ENCODE results near the gene RNASEH1. TPM values are rescaled to one million over a fixed set of nuclear protein-coding genes. Genes with fewer than 3 reads are reported as not detected.

The RNASEH1 gene
- polyA plus RNA-seq, 4 donors, result 17.3 to 18.7 (median 17.8) TPM

DNA sequence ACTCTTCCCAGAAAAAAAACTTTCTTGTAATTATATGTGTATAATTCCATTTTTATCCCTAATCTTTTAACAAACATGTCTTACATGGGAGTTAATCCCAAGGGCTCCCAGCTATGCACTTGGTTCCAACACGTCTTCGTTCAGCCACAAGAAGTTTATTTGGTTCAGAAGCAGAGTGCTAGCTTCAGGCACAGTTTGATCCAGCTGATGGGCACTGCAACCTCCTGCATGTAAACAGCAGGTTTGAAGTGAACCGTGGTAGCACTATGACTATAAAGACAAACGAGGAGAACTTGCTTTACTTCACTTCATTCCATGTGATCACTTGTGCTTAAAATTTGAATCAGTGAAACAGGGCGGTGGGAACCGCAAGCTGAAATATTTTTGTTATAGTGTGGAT is 7.0 kb upstream of the RNASEH1 start:
- no peak for DNase-seq (ENCODE audit: low read depth in 4 of 4, low spot score in 3 of 4)

DNA sequence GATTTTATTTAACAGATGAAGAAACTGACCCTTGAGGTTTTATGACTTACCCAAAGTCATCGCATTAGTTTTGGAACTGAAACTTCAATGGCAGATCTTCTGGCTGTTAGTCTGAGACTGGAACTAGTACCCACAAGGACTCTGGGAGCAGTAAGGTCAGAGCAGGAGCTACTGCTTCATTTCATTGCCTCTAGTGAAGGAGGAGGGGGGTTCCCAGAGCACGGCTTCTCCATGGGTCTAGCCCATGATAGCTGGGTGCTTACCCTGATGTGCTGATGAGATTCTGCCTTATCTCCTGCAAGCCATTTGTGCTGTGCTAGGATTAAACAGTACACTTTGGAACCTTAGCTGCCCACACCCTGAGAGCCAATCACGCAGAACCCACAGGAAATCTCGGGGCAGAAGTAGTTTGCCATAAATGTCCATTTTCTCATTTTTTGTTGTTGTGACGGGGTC is 5.4 kb upstream of the RNASEH1 start:
- DNase-seq (ENCODE audit: low read depth in 4 of 4, low spot score in 3 of 4), result no peak

DNA sequence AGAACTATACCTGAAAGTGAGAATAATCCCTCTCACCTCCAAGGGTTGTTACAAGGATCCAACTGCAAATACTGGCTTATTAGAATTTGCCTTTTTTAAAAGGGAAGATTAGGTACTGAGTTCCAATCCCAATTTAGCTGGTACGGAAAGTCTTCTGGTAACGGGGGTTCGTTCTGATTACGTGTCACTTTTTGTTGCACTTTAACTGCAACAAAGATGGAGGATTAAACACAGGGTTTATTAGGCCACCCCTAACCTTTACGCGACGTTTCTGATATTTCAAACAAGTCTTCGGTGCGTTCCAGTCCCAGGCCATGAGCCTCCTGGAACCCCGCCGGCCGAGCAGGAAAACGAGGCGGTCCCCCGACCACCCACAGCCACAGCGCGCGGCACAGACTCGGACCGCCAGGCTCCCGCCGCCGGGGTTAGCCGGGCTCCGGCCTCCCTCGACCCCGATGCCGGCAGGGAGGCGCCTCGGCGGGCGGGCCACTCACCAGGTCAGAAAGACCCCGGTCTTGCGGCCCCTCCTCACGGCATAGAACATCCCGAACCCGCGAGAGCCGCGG is 411 bp downstream of the RNASEH1 start:
- no peak for DNase-seq (ENCODE audit: low read depth in 4 of 4, low spot score in 3 of 4)

DNA sequence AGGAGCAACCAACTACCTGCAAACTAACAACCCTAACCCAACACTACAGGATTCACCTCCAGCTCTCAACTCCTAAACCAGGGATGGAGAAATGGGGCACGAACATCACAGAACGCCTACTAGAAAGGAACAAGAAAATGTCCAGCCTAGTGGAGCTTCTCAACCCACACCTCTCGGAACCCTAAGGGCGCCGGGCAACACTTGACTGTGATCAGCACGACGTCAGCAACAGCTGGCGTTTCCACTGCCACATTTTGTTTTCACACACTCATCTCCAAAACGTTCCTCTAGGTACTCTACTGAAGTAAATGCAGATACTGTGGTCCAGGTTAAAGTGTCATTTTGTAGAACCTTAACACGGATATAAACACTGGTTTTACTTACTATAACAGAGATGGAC is 4.2 kb downstream of the RNASEH1 start:
- no peak for DNase-seq (ENCODE audit: low read depth in 4 of 4, low spot score in 3 of 4)

DNA sequence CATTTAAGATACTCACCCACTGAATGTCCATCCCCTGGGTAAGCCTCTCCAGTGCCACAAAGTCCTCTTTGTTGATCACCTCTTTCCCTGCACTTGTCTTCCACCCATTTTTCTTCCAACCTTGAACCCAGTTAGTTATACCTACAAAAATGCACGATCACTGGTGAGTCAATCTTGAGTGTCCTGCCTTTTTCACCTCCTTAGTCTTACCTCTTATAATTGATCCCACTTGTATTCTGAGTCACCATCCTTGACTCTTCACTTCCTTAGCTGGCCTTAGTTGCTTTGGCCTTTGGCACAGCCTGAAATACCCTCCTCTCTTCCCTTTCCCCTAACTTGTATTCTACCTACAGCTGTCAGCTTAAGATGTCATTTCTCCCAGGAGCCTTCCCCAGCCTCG is 10.2 kb downstream of the RNASEH1 start:
- no peak for DNase-seq (ENCODE audit: low read depth in 4 of 4, low spot score in 3 of 4)

DNA sequence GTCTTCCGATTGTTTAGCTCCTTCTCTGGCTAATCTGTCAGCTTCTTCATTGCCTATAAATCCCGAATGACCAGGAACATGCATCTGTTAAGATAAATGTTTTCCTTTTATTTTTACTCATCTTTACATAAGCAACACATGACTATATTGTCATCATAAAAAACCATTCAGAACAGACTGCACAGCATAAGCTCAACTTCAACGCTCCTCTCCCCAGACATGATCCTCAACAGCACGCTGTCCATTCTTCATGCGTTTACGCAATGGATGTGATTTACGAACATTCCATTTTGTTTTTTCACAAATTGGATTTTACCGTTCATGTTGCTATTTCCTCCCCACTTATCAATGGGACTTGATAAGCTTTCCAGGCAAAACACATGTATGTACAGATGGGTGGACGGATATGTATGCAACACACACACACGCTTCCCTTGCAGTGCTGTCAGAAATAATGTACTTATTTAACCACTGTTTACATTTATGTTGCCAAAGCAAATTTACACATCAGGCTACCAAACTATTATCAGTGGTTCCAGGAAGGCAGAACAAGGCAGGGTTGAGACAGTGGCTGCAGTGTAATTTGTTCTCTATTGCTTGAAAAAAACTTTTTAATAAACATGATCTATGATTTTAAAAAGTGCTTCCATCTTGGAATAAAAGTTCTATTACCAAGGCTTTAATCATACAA is 12.2 kb downstream of the RNASEH1 start:
- no peak for DNase-seq (ENCODE audit: low read depth in 4 of 4, low spot score in 3 of 4)

DNA sequence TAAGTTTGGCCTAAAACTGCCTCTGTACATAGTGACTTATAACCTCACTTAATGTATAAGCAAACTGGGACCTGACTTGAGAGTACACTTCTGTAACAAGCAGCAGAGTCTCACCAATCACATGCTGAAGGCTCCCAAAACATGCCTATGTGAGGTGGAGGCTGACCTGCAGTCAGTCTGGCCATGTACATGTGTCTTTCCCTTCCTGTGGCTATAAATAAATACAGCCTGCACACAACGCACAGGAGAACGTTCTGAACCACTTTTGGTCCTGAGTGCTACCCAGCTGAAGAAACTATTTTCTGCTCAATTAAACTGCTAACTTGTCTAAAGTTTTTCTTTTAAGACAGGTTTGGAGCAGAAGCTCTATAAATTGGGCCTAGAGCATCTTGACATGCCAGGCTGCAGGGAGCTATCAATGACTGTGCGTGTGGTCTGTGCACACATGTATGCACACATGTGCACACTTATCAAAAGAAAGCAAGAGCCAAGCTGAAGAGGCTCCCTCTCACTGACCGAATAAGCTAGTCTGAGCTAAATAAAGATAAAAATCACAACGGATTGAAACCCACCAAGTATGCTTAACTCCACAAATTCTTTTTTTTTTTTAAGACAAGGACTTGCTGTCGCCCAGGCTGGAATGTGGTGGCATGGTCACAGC is 15.0 kb downstream of the RNASEH1 start:
- no peak for DNase-seq (ENCODE audit: low read depth in 4 of 4, low spot score in 3 of 4)

DNA sequence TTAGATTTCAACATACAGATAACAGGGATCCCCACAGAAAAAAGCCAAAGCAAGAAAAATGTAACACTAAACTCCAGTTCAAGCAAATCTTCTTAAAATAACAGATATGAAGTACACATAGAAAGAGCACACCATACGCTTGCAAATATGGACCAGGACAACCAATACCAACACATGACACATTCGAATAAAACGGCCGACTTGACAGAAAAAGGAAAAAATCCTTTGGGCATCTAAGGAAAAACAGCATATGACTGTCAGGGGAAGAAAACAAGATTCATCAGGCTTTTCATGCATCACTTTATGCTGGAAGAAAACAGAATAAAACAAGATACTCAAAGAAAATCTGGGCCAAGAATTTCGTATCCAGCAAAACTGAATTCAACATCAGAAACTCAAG is 16.0 kb downstream of the RNASEH1 start:
- no peak for DNase-seq (ENCODE audit: low read depth in 4 of 4, low spot score in 3 of 4)

DNA sequence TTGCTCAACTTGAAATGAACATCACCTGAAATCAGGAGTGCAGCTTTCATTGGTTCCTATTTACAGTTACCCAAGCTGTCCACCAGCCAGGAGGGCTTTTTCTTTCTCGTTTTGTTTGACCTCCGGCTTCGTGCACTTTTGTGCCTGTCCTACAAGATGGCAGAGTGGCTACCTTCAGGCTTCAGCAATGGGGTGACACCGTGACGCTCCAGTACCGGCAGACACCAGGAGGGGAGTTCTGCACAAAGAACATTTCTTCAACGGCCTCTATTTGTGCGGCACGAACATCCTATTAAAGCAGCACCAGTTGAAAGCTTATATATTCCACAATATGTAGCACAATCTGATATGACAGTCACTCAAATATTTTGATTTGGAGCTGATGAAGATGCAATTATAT is 18.3 kb downstream of the RNASEH1 start:
- DNase-seq (ENCODE audit: low read depth in 4 of 4, low spot score in 3 of 4), result no peak

DNA sequence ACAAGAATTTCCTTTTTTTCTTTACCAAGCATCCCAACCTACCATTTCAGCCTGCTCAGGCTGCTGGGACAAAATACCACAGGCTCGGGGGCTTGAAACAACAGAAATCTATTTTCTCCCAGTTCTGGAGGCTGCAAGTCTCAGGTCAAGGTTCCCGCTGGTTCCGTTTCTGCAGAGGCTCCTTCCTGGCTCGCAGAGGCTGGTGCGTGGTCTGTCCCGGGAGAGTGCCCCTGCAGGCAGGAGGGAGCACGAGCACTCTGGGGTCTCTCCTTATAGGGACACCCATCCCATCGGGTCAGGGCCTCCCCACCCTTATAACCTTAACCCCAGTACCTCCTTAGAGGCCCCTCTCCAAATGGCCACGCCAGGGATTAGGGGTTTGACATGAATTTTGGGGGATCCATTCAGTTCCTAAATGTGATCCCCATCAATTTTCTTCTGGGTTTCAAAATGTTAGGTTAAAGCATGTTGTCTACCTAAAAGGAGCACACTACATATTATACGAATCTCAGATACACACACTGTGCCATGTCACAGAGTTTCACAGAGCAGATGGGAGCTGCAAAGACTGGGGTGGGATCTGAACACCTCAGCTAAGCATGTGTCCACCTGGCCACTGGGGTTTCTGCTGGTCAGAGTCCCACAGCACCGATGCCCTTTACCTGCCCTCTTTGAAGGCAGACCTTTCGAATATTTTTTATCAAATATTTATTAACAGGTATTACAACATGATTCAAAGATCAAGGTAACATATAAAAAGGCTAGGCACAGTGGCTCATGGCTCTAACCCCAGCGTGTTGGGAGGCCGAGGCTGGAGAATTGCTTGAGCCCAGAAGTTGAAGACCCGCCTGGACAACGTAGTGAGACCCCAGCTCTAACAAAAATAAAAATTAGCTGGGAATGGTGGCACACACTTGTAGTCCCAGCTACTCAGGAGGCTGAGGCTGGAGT is 21.2 kb downstream of the RNASEH1 start:
- no peak for DNase-seq (ENCODE audit: low read depth in 4 of 4, low spot score in 3 of 4)

DNA sequence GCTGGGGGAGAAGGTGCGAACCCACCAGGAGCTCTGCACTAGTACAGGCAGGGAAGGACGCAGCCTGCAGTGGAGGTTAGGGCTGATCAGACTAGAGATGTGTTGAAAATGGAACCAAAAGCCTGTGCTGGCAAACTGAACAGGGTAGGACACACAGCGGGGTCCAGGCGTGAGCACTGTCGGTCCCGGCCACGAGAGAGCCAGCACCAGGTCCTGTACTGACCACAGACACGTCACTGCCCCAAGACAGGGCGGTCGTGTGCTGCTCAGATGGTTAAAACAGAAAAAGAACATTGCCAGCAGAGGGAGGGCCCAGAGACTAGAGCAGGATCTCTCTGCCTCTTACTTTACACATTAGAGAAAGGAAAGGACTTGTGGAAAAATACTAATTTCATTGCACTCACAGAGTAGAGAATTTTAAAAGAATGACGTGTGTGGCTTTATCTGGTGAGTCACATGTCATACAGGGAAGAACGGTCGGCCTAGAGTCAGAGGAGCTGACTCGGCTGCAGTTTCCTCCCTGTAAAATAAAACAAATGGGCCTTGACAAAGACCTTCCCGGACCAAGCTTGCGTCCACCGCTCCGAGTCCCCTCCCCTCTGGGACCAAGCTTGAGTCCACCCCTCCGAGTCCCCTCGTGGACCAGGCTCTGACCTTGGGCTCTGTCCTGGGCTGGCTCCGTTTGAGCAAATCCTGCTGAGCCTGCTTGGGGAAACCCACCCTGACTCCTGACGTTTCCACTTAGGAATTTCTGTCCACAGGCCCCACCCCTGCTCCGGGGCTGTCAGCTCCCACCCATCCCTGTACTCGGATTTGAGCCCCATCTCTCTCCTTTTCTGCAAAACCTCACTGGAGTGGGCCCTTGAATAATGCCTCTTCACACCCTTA is 22.1 kb downstream of the RNASEH1 start:
- peak in 3 of 4 donors; percentile 67 to 72 (median 67) for DNase-seq (ENCODE audit: low read depth in 4 of 4, low spot score in 3 of 4)

DNA sequence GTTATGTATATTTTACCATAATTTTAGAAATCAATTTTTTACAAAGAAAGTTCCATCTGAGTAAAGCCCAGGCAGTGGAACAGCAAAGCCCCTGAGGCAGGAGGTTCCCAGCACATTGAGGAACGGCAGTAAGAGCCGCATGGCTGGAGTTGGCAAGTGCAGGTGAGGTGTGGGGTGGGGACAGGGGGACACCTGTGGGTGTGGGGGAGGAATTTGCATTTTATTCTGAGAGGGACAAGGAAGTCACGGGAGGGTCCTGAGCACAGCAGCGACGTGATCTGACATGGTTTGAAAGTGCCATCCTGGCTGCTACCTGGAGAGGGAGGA is 22.7 kb downstream of the RNASEH1 start:
- no peak for DNase-seq (ENCODE audit: low read depth in 4 of 4, low spot score in 3 of 4)

DNA sequence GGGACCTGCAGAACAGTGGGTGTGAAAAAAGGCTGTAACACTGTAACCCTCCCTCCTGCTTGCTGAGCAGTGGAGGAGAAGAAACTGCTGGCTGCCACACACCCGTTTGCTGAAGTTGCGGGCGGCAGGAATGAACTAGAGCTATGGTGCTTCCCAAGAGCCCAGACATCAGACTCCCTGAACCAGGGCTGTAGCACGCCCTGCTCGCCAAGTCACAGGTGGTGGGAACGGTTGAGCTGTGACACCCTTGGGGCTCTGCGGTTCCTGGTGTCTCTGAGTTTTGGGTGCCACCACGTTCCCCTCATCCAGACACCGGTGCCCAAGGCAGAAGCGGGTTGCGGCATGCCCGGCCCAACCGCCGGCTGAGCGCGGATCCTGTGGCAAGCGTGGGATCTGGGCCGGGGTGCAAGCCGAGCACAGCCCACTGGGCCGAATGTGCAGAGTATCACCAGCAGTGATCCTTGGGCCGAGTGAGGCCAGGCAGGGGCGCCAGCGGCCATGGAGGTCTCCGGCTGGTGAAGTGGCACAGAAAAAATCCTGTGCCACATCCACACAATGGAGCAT is 23.8 kb downstream of the RNASEH1 start:
- no peak for DNase-seq (ENCODE audit: low read depth in 4 of 4, low spot score in 3 of 4)

DNA sequence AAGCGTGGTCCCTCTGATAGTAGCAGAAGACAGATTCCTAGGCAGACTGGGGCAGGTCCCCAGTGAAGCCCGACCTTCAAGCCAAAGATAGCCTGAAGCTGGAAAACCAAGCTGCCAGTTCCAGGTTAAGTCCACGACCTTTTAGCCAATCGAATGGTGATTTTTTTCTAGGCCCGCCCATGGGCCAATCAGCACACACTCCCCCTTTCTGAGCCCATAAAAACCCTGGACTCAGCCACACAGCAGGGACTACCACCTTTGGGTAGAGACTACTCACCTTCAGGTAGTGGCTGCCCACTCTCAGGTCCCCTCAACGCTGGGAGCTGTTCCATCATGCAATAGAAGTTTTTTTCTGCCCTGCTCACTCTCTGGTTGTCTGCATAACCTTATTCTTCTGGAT is 24.3 kb downstream of the RNASEH1 start:
- no peak for DNase-seq (ENCODE audit: low read depth in 4 of 4, low spot score in 3 of 4)

DNA sequence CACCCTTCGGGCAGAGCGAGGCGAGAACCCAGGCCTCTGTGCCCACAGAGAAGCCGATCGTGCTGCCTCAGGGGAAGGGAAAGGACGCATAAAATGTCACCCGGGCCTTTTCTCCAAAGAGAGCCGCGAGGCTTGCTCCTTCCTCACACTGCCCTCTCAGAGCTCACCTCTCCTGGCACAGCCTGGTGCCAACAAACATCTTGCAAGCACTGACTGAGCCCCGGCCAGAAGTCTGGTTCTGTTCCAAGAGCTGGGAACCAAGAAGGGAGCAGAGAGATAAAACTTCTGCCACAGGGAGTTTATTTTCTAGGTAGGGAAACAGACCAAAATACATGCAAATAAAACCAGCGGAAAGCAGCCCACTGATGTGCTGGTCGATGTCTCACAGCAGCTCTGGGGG is 25.2 kb downstream of the RNASEH1 start:
- no peak for DNase-seq (ENCODE audit: low read depth in 4 of 4, low spot score in 3 of 4)

DNA sequence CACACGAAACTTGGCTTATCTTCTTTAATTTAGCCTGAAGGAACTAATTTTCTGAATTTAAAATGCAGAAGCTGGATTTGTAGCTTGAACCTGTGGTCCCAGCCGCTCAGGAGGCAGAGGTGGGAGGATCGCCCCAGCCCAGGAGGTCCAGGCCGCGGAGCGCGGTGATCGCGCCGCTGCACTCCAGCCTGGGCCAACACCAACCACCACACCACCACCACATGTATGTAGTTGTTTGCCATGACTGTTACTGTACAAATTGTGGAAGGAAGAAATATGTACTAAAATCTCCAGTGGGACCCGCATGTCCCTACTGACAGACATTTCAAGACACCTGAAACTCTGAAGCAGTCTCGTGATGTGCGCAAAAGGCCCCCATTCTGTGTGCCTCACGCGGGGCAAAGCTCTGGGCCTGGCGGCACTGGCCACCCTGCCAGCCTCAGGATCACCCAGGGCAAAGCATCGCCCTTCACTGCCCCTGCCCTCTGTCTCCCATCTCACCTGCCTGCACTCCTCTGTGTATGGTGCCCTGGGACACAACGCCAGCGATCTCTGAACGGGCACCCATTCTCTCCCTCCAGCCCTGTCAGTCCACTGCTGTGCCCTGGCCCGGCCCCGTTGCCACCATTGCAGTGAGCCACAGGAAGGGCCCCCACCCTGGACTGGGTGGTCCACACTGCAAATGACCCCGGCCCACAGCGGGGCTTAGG is 28.7 kb downstream of the RNASEH1 start:
- no peak for DNase-seq (ENCODE audit: low read depth in 4 of 4, low spot score in 3 of 4)

DNA sequence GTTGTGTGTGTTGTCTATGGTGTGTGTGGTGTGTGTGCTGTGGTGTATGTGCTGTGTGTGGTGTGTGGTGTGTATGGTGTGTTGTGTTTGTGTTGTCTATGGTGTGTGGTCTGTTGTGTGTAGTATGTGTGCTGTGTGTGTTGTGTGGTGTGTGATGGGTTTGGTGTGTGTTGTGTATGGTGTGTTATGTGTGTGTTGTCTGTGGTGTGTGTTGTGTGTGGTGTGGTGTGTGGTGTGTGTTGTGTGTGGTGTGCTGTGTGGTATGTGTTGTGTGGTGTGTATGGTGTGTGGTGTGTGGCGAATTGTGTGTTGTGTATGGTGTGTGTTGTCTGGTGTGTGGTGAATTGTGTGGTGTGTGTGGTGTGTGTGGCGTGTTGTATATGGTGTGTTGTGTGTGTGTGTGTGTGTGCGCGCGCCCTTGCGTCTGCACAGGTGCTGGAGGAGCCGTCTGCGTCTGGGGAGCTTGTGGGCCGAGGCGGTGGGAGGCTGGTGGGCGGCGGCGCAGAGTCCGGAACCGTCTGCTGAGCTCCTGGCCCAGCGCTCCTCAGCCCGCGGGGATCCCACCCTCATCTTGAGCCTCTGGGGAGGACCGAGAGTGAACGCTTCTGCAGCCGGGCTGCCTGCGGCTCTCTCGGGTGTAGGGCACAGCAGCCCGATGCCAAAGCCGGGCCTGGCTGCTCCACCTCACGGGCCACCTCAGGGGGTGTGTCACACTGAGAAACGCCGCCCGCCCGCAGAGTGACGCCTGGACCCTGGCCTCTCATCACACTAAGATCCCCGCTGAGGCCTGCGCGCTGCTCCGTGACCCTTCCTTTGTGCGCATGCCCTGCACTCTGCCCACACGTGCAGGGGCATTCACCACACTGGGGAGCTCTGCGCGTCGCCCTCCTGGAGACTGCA is 30.0 kb downstream of the RNASEH1 start:
- DNase-seq (ENCODE audit: low read depth in 4 of 4, low spot score in 3 of 4), result no peak

DNA sequence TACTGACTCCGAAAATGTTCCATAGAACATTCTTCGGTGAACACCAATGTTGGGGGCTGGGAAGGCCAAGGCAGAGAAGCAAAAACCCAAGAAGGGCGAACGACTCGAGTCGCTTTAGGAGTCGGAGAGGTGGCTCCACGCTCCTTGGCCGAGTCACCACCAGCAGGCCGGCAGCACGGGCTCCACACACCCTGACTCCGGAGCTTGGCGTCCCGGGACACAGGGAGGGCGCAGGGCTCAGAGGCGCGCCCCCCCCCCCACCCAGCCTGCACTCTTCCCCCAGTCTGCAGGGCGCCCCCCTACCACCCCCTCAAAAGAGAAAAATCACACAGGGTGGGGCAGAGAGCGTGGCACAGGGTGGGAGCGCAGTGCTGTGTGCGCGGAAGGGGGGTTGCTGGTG is 31.3 kb downstream of the RNASEH1 start:
- DNase-seq (ENCODE audit: low read depth in 4 of 4, low spot score in 3 of 4), result no peak

All from right renal pelvis (tissue), 4 donors.